HG03521 (cell line): ENCODE results near the gene CYREN.
"Not testable (repeated sequence)": the region's sequence is repeated elsewhere in the genome, so short reads cannot be mapped to it uniquely, and the experiment has no call there.

Experiments
- ATAC-seq: cut with Tn5 transposase; IDR thresholded peaks from one replicate; pipeline ENCODE4 v1.9.1; 2021; ENCODE audit warnings: mild to moderate bottlenecking, moderate library complexity; ENCODE audit not compliant: unreplicated experiment

The CYREN gene

GRCh38 chr7:135160858-135161653, 9.5 kb downstream of the CYREN start:
- ATAC-seq: no peak

- peak; percentile 42 for ATAC-seq
These were observed 10.2 kb downstream of the CYREN start for GRCh38 chr7:135160098-135160857.

- ATAC-seq: no peak
These were observed 11.0 kb downstream of the CYREN start for GRCh38 chr7:135159359-135160085.

GRCh38 chr7:135158874-135159273, 11.6 kb downstream of the CYREN start:
- ATAC-seq: no peak

GRCh38 chr7:135158141-135158655, 12.3 kb downstream of the CYREN start:
- no peak for ATAC-seq

- ATAC-seq: no peak
These were observed 14.2 kb downstream of the CYREN start for GRCh38 chr7:135156290-135156689.

- ATAC-seq: no peak
These were observed 15.8 kb downstream of the CYREN start for GRCh38 chr7:135154734-135155133.

DNA sequence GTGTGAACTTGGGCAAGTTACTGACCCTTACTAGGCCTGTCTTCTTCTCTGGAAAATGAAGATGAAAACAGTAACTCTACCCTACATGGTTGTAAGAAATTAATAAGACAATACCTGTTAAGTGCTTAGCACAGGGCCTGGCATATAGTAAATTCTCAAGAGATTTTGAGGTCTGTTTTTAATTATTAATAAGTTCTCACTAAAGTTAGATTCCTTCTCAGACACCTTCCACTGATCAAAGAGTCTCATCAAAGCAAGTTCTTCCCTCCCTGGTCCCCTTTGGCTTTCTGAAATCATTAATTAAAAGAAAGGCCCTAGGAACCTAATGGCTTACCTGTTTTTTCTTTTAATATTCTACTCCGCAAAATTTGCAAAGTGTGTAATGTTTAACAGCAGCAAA, 18.1 kb downstream of the CYREN start:
- ATAC-seq: no peak

GRCh38 chr7:135151533-135151932, 19.0 kb downstream of the CYREN start:
- ATAC-seq: no peak

GRCh38 chr7:135151132-135151531, 19.4 kb downstream of the CYREN start:
- ATAC-seq: no peak

- ATAC-seq: no peak
These were observed 20.3 kb downstream of the CYREN start for GRCh38 chr7:135150072-135150782.

DNA sequence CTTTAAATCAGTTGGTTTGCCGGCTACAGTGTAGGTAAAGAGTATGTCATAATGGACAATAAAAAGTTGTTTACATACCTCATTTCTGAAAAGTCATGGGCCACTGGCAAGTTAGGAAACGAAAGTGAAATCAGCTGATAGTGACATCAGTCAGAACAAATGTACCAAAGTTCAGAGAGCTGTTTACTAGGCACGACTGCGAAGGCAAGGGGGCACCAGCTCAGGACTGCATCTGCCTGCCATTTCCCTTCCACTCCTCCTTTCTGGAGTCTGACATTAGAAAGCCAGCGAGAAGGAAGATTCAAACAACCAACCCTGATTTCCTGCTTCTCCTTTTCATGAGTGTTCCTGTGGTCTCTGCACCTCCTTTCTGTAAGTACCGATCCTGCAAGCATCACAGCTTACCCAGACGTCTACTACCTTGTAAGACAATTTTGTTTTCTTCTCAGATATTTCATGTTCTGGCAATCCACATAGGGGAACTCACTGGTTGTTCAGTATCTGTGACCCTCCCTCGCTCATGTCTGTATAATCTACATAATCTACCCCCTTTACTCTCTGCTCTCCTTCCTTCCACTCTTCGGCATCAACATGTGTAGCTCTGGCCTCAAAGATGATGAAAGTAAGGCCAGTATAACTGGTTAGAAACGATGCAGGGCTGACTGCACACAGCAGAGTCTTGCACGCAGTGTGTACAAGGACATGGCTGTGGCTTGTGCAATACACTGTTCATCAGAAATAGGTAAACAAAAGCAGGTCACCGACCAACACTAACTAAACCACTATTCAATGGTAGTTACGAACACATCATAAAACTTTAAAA, 22.4 kb downstream of the CYREN start, which contains the start of gene TMEM140:
Gene TMEM140 (plus strand): TSS at position 174 of the 823 bp plus-strand sequence. CDS start 16,370 bp downstream, outside the sequence.
- ATAC-seq: peak; percentile 65

- no peak for ATAC-seq
These were observed 23.1 kb downstream of the CYREN start for GRCh38 chr7:135147341-135147898.

DNA sequence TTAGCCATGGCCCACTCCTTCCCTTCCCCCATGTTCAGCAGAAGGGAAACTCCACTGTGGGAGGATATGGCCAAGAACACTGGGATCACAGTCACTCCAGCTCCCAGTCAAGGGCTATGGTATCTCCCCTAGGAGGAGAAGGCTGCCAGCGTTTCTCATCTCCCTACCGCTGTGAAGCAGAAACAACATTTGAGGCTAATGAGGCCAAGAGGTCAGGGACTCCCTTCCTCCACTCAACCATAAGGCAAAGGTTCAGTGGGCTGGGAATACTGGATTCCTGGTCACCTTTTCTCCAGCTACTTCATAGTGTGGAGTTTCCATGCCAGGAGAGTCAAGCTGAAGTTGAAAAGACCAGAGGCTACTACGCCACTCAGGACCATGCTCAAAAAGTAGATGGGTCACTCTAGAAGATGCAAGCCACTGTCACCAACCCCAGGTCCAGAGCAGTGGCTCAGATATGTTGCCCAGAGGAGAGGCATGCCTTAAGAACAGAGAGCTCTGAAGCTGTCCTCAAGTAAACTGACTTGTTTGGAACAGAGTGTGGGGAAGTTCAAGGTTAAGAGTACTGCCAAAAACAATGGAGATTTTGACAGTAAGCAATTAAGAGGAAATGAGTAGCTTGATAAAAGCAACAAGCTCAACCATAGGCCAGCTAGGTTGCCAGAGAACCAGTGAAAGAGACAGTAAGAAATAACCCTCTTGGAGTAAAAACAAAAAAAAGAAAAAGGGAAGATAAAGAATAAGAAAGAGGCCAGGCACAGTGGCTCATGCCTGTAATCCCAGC, 26.4 kb downstream of the CYREN start:
- ATAC-seq: no peak

DNA sequence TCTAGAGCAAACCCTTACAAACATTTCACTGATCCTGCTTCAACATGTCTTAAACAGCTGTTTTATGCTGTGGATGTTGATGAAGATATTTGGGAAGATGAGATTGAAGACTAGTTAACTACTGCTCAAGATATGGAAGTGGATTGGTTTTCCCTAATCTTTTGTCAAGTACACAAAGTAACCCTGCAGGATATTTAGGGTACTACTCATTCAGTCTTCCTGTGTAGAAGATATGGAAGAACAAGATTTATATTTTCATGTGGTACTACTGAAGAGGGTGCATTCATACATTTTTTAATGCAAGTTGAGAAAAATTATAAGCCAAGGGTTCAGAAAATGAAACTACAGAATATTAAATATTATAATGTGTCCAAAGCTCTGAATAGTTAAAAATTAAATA, 40.9 kb downstream of the CYREN start:
- no peak for ATAC-seq

- ATAC-seq: no peak
These were observed 41.6 kb downstream of the CYREN start for GRCh38 chr7:135128931-135129330.

GRCh38 chr7:135124631-135125030, 45.9 kb downstream of the CYREN start:
- not testable (repeated sequence) for ATAC-seq

DNA sequence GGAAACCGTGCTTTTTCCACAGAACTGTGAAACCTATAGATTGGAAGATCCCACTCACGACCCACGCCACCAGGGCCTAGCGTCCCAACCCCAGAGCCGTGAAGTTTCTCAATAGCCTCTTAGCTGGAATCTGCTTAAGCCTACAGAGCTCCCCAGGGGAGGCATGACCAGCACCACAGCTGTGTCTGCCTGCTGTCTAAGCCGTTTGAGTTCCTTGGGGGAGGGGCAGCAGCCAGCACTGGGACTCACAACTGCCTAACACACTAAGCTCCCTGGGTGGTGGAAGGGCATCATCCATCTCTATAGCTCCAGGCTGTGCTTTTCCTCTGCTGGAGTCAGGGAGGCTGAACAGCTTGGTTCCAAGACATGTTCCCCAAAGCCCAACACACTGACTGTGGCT, 48.6 kb downstream of the CYREN start:
- no peak for ATAC-seq

- ATAC-seq: no peak
These were observed 53.4 kb downstream of the CYREN start for GRCh38 chr7:135117096-135117495.
